ENCODE measurements around the gene PDE4B.
"Not testable (repeated sequence)": the region's sequence is repeated elsewhere in the genome, so short reads cannot be mapped to it uniquely, and the experiment has no call there.

PDE4B gene

GRCh38 chr1:66090859-66091457, 298.3 kb downstream of the PDE4B start:
- no peak for DNase-seq
- Histone ChIP-seq H3K27me3 (replicated peaks) (no peaks in the 10 kb centered on the region), H3K36me3 (replicated peaks) (no peaks in the 10 kb centered on the region), H3K27ac (no peak overlapping the region), H3K4me3 (ENCODE audit: low read depth, low read length) (no peak overlapping the region)
- in situ Hi-C loops (cut with HindIII; ENCODE audit: low pct_ligation_motif_present, low sequenced_read_pairs): no loop called here
- TF ChIP-seq CTCF (IDR thresholded peaks at IDR 0.05; ENCODE audit: low read depth, low read length, missing control alignments): no peak

DNA sequence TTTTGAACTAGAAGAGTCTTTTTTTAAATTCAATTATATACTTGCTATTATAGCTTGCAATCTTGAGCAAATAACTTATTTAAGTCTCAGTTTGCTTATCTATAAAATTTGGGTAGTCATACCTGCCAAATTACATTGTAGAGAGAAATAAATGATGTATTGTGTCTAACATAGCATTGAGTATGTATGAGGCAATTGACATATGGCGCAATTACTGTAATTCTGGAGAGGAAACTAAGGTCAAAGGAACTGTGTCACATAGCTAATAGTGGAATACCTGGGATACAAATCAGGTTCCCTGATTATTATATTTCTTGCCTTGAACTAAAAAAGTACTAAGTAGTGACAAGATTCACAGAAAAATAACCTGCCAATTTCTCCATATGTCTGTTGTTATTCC, 302.5 kb downstream of the PDE4B start:
- no peaks in the 10 kb centered on the region for H3K36me3 ChIP-seq (replicated peaks)
- in situ Hi-C loops (cut with HindIII; ENCODE audit: low pct_ligation_motif_present, low sequenced_read_pairs): no loop called here
- no peak overlapping the region for H3K4me3 ChIP-seq (ENCODE audit: low read depth, low read length)
- no peak for DNase-seq
- TF ChIP-seq CTCF (IDR thresholded peaks at IDR 0.05; ENCODE audit: low read depth, low read length, missing control alignments): no peak
- H3K27ac ChIP-seq: no peak overlapping the region
- H3K27me3 ChIP-seq (replicated peaks): no peaks in the 10 kb centered on the region

GRCh38 chr1:66100959-66101358, 308.3 kb downstream of the PDE4B start:
- H3K27ac ChIP-seq; H3K27me3 ChIP-seq (replicated peaks); H3K4me3 ChIP-seq (ENCODE audit: low read depth, low read length); DNase-seq; H3K36me3 ChIP-seq (replicated peaks); in situ Hi-C loops (cut with HindIII; ENCODE audit: low pct_ligation_motif_present, low sequenced_read_pairs): not testable (repeated sequence)

DNA sequence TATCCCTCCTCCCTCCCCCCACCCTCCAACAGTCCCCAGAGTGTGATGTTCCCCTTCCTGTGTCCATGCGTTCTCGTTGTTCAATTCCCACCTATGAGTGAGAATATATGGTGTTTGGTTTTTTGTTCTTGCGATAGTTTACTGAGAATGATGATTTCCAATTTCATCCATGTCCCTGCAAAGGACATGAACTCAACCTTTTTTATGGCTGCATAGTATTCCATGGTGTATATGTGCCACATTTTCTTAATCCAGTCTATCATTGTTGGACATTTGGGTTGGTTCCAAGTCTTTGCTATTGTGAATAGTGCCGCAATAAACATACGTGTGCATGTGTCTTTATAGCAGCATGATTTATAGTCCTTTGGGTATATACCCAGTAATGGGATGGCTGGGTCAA, 311.4 kb downstream of the PDE4B start:
- in situ Hi-C loops (cut with HindIII; ENCODE audit: low pct_ligation_motif_present, low sequenced_read_pairs); H3K27me3 ChIP-seq (replicated peaks); H3K27ac ChIP-seq; DNase-seq; H3K36me3 ChIP-seq (replicated peaks); H3K4me3 ChIP-seq (ENCODE audit: low read depth, low read length): not testable (repeated sequence)

DNA sequence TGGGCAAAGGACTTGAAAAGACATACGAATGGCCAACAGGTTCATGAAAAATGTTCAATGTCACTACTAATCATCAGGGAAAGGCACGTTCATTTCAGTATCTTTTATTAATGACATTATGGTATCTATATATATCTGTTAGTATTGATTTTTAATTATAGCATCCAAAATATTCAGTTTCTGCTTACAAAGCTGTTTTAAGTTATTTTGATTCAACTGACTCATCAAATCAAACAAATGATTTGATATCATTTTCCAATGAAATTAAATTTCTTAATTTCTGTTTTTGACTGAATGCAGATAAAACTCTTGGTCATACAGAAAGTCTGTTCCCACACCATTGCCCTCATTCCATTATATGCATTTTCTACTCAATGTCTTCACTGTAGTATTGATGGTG, 315.9 kb downstream of the PDE4B start:
- H3K27me3 ChIP-seq (replicated peaks): no peaks in the 10 kb centered on the region
- no peak overlapping the region for H3K4me3 ChIP-seq (ENCODE audit: low read depth, low read length)
- no peak overlapping the region for H3K27ac ChIP-seq
- DNase-seq: no peak
- TF ChIP-seq CTCF (IDR thresholded peaks at IDR 0.05; ENCODE audit: low read depth, low read length, missing control alignments): no peak
- in situ Hi-C loops (cut with HindIII; ENCODE audit: low pct_ligation_motif_present, low sequenced_read_pairs): no loop called here
- H3K36me3 ChIP-seq (replicated peaks): no peaks in the 10 kb centered on the region

DNA sequence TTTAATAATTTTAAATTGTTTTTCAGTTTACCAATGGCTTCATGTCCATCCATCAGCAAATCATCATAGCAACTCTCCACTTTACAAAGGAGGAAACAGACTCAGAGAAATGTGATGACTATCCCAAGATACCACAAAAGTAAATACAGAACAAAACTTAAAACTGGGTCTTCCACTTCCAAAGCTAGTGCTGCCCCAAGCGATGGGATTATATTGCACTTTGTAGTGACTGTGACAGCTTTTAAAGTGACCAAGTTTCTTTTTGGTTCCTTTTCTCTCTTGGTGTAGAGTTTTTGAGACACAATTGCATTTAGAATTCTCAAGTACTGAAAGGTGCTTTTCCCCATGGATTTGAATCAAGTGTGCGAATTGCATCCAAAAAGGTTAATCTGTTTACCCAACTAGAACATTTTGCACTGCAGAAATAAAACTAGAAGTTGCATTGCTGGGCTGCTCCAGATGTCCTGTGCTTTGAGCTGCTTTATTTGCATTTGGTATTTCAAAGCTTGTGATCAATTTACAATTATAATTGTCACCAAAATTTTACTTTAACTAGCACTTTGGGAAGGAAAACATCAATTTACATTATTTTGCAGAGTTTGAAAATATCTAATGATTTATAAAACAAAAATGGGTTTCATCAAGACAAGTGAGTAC, 320.2 kb downstream of the PDE4B start:
- no peak for DNase-seq
- TF ChIP-seq CTCF (IDR thresholded peaks at IDR 0.05; ENCODE audit: low read depth, low read length, missing control alignments): no peak

GRCh38 chr1:66119148-66119547, 326.5 kb downstream of the PDE4B start:
- no peaks in the 10 kb centered on the region for H3K36me3 ChIP-seq (replicated peaks)
- H3K4me3 ChIP-seq (ENCODE audit: low read depth, low read length): no peak overlapping the region
- no peaks in the 10 kb centered on the region for H3K27me3 ChIP-seq (replicated peaks)
- in situ Hi-C loops (cut with HindIII; ENCODE audit: low pct_ligation_motif_present, low sequenced_read_pairs): no loop called here
- DNase-seq: no peak
- TF ChIP-seq CTCF (IDR thresholded peaks at IDR 0.05; ENCODE audit: low read depth, low read length, missing control alignments): no peak
- H3K27ac ChIP-seq: no peak overlapping the region

More for the DNA sequence above, 320.2 kb downstream of the PDE4B start:
- H3K36me3 ChIP-seq (replicated peaks): no peaks in the 10 kb centered on the region
- H3K4me3 ChIP-seq (ENCODE audit: low read depth, low read length): no peak overlapping the region
- in situ Hi-C loops (cut with HindIII; ENCODE audit: low pct_ligation_motif_present, low sequenced_read_pairs): no loop called here
- no peaks in the 10 kb centered on the region for H3K27me3 ChIP-seq (replicated peaks)
- H3K27ac ChIP-seq: no peak overlapping the region
